GM23338 (cell line): ENCODE measurements around the gene TAS2R40. TPM values are rescaled to one million over a fixed set of nuclear protein-coding genes. Genes with fewer than 3 reads are reported as not detected.

Source experiments
- ATAC-seq: fragments of 200-7000 bp; cut with Tn5 transposase; 3 replicates; pipeline ENCODE4 v1.9.1; 2020
- DNase-seq: peaks from one replicate; pipeline ENCODE4 v3.0.0-alpha.2; 2015; ENCODE audit warnings: low spot score
- H2AFZ ChIP-seq: fragments of 200-600 bp; sonication (generic); 2 replicates; pipeline ENCODE4 v1.8.0; 2016; ENCODE audit warnings: antibody characterized with exemption, mild to moderate bottlenecking, moderate library complexity
- H3F3A ChIP-seq: fragments of 200-600 bp; sonication (generic); replicated peaks from 2 replicates; pipeline ENCODE4 v1.8.0; 2017; ENCODE audit warnings: antibody characterized with exemption, mixed run types, low read depth
- H3K27ac ChIP-seq: fragments of 200-600 bp; sonication (generic); 2 replicates; pipeline ENCODE4 v1.6.1; 2016; ENCODE audit warnings: low read depth
- H3K27me3 ChIP-seq: fragments of 200-600 bp; sonication (generic); 2 replicates; pipeline ENCODE4 v1.8.0; 2016; ENCODE audit warnings: mild to moderate bottlenecking, mixed run types, moderate library complexity; ENCODE audit not compliant: insufficient read depth
- H3K36me3 ChIP-seq: fragments of 200-600 bp; sonication (generic); 2 replicates; pipeline ENCODE4 v1.8.0; 2016; ENCODE audit warnings: mild to moderate bottlenecking; ENCODE audit not compliant: insufficient read depth
- H3K4me1 ChIP-seq: fragments of 200-600 bp; sonication (generic); 2 replicates; pipeline ENCODE4 v1.8.0; 2016; ENCODE audit warnings: mild to moderate bottlenecking, moderate library complexity; ENCODE audit not compliant: insufficient read depth
- H3K4me2 ChIP-seq: fragments of 200-600 bp; sonication (generic); 2 replicates; pipeline ENCODE4 v1.7.1; 2017; ENCODE audit warnings: mixed run types
- H3K4me3 ChIP-seq: fragments of 200-600 bp; sonication (generic); 2 replicates; pipeline ENCODE4 v1.6.1; 2016; ENCODE audit warnings: mixed run types
- H3K79me2 ChIP-seq: fragments of 200-600 bp; sonication (generic); replicated peaks from 2 replicates; pipeline ENCODE4 v1.8.0; 2017; ENCODE audit warnings: mild to moderate bottlenecking; ENCODE audit not compliant: insufficient read depth
- H3K9me2 ChIP-seq: fragments of 200-600 bp; sonication (generic); 2 replicates; pipeline ENCODE4 v1.8.0; 2017; ENCODE audit not compliant: insufficient read depth
- H4K20me1 ChIP-seq: fragments of 200-600 bp; sonication (generic); replicated peaks from 2 replicates; pipeline ENCODE4 v1.8.0; 2017; ENCODE audit warnings: mild to moderate bottlenecking; ENCODE audit not compliant: insufficient read depth
- H3K27ac Mint-ChIP-seq: 2 replicates; pipeline ENCODE4 v1.8.0; 2020; ENCODE audit warnings: inconsistent platforms, mild to moderate bottlenecking, moderate library complexity, mixed read lengths
- H3K27me3 Mint-ChIP-seq: 3 replicates; pipeline ENCODE4 v1.8.0; 2022; ENCODE audit warnings: low read depth, mild to moderate bottlenecking, moderate library complexity, mixed read lengths, inconsistent platforms; ENCODE audit not compliant: insufficient read depth, poor library complexity
- H3K36me3 Mint-ChIP-seq: 3 replicates; pipeline ENCODE4 v1.8.0; 2021; ENCODE audit warnings: low read depth, mild to moderate bottlenecking, inconsistent platforms, moderate library complexity, mixed read lengths
- H3K4me1 Mint-ChIP-seq: 3 replicates; pipeline ENCODE4 v1.8.0; 2020; ENCODE audit warnings: mild to moderate bottlenecking, inconsistent platforms, mixed read lengths
- H3K4me3 Mint-ChIP-seq: 3 replicates; pipeline ENCODE4 v1.8.0; 2021; ENCODE audit warnings: moderate library complexity, mild to moderate bottlenecking, inconsistent platforms, mixed read lengths
- H3K9me3 Mint-ChIP-seq: 3 replicates; pipeline ENCODE4 v1.8.0; 2020; ENCODE audit warnings: moderate library complexity, mild to moderate bottlenecking, inconsistent platforms, mixed read lengths
- CREB1 ChIP-seq: fragments of 250-450 bp; sonication (Bioruptor Pico); IDR thresholded peaks from 2 replicates; pipeline ENCODE4 v1.5.0; 2020; ENCODE audit warnings: low read depth, mild to moderate bottlenecking, moderate library complexity
- EZH2 ChIP-seq: fragments of 200-600 bp; sonication (generic); IDR thresholded peaks from one replicate; pipeline ENCODE4 v1.8.0; 2017; ENCODE audit warnings: antibody characterized with exemption, mild to moderate bottlenecking, low read depth; ENCODE audit not compliant: unreplicated experiment
- EZH2phosphoT487 ChIP-seq: fragments of 200-600 bp; sonication (generic); IDR thresholded peaks from one replicate; pipeline ENCODE4 v1.8.1; 2018; ENCODE audit warnings: antibody characterized with exemption; ENCODE audit not compliant: unreplicated experiment
- JUNB ChIP-seq: IDR thresholded peaks from one replicate; pipeline ENCODE4 v1.6.1; 2016; ENCODE audit warnings: antibody characterized with exemption; ENCODE audit not compliant: unreplicated experiment
- NANOG ChIP-seq: IDR thresholded peaks from 2 replicates; pipeline ENCODE4 v1.6.1; 2016; ENCODE audit warnings: antibody characterized with exemption, borderline replicate concordance
- STAT1 ChIP-seq: IDR thresholded peaks from one replicate; pipeline ENCODE4 v1.6.1; 2016; ENCODE audit warnings: antibody characterized with exemption; ENCODE audit not compliant: unreplicated experiment
- polyA plus RNA-seq: library from polyadenylated mRNA; unstranded; fragments of >200 nt; fragmentation: Nextera tagmentation; extraction: Ambion mirVana; gene quantifications from 2 replicates; pipeline ENCODE4 v1.2.1, GENCODE V29; 2016
- total RNA-seq: library from RNA; depleted of rRNA; stranded (reverse); fragments of >200 nt; shearing (Covaris generic); gene quantifications from 2 replicates; pipeline ENCODE4 v1.2.3, GENCODE V29; 2014
- TF ChIP-seq, protein P1 (sequence below), 2 experiments: fragments of 200-600 bp in 1 of 2; sonication (generic) in 1 of 2; conservative IDR thresholded peaks; 2 replicates each; pipeline versions ENCODE4 v1.5.1 to v1.6.1; 2016 to 2017; ENCODE audit warnings: antibody characterized with exemption in 2 of 2, low read depth in 2 of 2, mild to moderate bottlenecking in 2 of 2, moderate library complexity in 1 of 2
- TF ChIP-seq, protein P2 (sequence below): IDR thresholded peaks from one replicate; pipeline ENCODE4 v1.6.1; 2018; ENCODE audit warnings: antibody characterized with exemption; ENCODE audit not compliant: unreplicated experiment
- TF ChIP-seq, protein P3 (sequence below): fragments of 250-450 bp; sonication (Bioruptor Pico); IDR thresholded peaks from 2 replicates; pipeline ENCODE4 v1.5.0; 2020; ENCODE audit warnings: mild to moderate bottlenecking, moderate library complexity
- TF ChIP-seq, protein P4 (sequence below): IDR thresholded peaks from 2 replicates; pipeline ENCODE4 v1.6.1; 2016; ENCODE audit warnings: antibody characterized with exemption

The TAS2R40 gene
- total and polyA plus RNA-seq, 2 experiments from 2014 or later = not detected

DNA sequence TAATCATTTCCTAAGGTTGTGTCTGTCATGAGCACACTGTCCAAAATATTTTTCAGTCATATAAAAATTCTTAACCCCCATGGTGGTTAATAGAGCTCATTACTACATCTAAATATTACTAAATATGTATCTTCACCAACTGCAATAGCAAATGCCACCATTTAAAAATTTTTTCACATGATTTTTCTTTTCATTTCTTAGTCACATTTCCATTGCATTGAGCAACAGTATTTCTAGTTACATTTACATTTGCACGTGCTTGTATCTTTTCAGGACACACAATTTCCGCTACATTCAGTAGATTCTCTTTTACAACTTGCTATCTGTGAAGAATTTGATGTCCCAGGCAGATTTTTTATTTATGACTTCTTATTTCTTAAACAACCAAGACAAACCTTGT is 5.2 kb upstream of the TAS2R40 start:
- no peak overlapping the region for H3K27ac ChIP-seq
- H3K27me3 ChIP-seq = no peaks in the 10 kb centered on the region
- no peaks in the 10 kb centered on the region for H3K36me3 ChIP-seq
- H3K27ac Mint-ChIP-seq = no peak overlapping the region
- no peaks in the 10 kb centered on the region for H3K4me1 ChIP-seq
- no peak overlapping the region for H3K4me3 Mint-ChIP-seq
- TF ChIP-seq CREB1 (CRISPR knock-in tag) = no peak
- TF ChIP-seq, protein P1, sequence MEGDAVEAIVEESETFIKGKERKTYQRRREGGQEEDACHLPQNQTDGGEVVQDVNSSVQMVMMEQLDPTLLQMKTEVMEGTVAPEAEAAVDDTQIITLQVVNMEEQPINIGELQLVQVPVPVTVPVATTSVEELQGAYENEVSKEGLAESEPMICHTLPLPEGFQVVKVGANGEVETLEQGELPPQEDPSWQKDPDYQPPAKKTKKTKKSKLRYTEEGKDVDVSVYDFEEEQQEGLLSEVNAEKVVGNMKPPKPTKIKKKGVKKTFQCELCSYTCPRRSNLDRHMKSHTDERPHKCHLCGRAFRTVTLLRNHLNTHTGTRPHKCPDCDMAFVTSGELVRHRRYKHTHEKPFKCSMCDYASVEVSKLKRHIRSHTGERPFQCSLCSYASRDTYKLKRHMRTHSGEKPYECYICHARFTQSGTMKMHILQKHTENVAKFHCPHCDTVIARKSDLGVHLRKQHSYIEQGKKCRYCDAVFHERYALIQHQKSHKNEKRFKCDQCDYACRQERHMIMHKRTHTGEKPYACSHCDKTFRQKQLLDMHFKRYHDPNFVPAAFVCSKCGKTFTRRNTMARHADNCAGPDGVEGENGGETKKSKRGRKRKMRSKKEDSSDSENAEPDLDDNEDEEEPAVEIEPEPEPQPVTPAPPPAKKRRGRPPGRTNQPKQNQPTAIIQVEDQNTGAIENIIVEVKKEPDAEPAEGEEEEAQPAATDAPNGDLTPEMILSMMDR (conservative IDR thresholded peaks at IDR 0.05; ENCODE audit: low read depth in 2 of 2) = no peak
- TF ChIP-seq, protein P2, sequence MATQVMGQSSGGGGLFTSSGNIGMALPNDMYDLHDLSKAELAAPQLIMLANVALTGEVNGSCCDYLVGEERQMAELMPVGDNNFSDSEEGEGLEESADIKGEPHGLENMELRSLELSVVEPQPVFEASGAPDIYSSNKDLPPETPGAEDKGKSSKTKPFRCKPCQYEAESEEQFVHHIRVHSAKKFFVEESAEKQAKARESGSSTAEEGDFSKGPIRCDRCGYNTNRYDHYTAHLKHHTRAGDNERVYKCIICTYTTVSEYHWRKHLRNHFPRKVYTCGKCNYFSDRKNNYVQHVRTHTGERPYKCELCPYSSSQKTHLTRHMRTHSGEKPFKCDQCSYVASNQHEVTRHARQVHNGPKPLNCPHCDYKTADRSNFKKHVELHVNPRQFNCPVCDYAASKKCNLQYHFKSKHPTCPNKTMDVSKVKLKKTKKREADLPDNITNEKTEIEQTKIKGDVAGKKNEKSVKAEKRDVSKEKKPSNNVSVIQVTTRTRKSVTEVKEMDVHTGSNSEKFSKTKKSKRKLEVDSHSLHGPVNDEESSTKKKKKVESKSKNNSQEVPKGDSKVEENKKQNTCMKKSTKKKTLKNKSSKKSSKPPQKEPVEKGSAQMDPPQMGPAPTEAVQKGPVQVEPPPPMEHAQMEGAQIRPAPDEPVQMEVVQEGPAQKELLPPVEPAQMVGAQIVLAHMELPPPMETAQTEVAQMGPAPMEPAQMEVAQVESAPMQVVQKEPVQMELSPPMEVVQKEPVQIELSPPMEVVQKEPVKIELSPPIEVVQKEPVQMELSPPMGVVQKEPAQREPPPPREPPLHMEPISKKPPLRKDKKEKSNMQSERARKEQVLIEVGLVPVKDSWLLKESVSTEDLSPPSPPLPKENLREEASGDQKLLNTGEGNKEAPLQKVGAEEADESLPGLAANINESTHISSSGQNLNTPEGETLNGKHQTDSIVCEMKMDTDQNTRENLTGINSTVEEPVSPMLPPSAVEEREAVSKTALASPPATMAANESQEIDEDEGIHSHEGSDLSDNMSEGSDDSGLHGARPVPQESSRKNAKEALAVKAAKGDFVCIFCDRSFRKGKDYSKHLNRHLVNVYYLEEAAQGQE = no peak
- TF ChIP-seq EZH2 = no peak
- TF ChIP-seq, protein P3, sequence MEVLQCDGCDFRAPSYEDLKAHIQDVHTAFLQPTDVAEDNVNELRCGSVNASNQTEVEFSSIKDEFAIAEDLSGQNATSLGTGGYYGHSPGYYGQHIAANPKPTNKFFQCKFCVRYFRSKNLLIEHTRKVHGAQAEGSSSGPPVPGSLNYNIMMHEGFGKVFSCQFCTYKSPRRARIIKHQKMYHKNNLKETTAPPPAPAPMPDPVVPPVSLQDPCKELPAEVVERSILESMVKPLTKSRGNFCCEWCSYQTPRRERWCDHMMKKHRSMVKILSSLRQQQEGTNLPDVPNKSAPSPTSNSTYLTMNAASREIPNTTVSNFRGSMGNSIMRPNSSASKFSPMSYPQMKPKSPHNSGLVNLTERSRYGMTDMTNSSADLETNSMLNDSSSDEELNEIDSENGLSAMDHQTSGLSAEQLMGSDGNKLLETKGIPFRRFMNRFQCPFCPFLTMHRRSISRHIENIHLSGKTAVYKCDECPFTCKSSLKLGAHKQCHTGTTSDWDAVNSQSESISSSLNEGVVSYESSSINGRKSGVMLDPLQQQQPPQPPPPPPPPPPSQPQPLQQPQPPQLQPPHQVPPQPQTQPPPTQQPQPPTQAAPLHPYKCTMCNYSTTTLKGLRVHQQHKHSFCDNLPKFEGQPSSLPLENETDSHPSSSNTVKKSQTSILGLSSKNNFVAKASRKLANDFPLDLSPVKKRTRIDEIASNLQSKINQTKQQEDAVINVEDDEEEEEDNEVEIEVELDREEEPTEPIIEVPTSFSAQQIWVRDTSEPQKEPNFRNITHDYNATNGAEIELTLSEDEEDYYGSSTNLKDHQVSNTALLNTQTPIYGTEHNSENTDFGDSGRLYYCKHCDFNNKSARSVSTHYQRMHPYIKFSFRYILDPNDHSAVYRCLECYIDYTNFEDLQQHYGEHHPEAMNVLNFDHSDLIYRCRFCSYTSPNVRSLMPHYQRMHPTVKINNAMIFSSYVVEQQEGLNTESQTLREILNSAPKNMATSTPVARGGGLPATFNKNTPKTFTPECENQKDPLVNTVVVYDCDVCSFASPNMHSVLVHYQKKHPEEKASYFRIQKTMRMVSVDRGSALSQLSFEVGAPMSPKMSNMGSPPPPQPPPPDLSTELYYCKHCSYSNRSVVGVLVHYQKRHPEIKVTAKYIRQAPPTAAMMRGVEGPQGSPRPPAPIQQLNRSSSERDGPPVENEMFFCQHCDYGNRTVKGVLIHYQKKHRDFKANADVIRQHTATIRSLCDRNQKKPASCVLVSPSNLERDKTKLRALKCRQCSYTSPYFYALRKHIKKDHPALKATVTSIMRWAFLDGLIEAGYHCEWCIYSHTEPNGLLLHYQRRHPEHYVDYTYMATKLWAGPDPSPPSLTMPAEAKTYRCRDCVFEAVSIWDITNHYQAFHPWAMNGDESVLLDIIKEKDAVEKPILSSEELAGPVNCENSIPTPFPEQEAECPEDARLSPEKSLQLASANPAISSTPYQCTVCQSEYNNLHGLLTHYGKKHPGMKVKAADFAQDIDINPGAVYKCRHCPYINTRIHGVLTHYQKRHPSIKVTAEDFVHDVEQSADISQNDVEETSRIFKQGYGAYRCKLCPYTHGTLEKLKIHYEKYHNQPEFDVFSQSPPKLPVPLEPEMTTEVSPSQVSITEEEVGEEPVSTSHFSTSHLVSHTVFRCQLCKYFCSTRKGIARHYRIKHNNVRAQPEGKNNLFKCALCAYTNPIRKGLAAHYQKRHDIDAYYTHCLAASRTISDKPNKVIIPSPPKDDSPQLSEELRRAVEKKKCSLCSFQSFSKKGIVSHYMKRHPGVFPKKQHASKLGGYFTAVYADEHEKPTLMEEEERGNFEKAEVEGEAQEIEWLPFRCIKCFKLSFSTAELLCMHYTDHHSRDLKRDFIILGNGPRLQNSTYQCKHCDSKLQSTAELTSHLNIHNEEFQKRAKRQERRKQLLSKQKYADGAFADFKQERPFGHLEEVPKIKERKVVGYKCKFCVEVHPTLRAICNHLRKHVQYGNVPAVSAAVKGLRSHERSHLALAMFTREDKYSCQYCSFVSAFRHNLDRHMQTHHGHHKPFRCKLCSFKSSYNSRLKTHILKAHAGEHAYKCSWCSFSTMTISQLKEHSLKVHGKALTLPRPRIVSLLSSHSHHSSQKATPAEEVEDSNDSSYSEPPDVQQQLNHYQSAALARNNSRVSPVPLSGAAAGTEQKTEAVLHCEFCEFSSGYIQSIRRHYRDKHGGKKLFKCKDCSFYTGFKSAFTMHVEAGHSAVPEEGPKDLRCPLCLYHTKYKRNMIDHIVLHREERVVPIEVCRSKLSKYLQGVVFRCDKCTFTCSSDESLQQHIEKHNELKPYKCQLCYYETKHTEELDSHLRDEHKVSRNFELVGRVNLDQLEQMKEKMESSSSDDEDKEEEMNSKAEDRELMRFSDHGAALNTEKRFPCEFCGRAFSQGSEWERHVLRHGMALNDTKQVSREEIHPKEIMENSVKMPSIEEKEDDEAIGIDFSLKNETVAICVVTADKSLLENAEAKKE (CRISPR knock-in tag) = no peak
- no peak for TF ChIP-seq EZH2phosphoT487
- TF ChIP-seq, protein P4, sequence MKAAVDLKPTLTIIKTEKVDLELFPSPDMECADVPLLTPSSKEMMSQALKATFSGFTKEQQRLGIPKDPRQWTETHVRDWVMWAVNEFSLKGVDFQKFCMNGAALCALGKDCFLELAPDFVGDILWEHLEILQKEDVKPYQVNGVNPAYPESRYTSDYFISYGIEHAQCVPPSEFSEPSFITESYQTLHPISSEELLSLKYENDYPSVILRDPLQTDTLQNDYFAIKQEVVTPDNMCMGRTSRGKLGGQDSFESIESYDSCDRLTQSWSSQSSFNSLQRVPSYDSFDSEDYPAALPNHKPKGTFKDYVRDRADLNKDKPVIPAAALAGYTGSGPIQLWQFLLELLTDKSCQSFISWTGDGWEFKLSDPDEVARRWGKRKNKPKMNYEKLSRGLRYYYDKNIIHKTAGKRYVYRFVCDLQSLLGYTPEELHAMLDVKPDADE = no peak
- TF ChIP-seq JUNB = no peak
- no peak for TF ChIP-seq NANOG
- TF ChIP-seq STAT1 = no peak
- H2AFZ ChIP-seq = no peak overlapping the region
- H3K4me3 ChIP-seq = no peak overlapping the region
- DNase-seq = no peak
- H3K27me3 Mint-ChIP-seq = no peaks in the 10 kb centered on the region
- ATAC-seq = no peak
- no peak overlapping the region for H3K4me2 ChIP-seq
- H3K9me3 Mint-ChIP-seq = no peaks in the 10 kb centered on the region; the same call in 2 of the 3 replicates
- no peaks in the 10 kb centered on the region for H3K9me2 ChIP-seq
- no peaks in the 10 kb centered on the region; the same call in 2 of the 3 replicates for H3K36me3 Mint-ChIP-seq
- no peaks in the 10 kb centered on the region for H3K79me2 ChIP-seq
- no peaks in the 10 kb centered on the region for H4K20me1 ChIP-seq
- H3K4me1 Mint-ChIP-seq = no peaks in the 10 kb centered on the region
- H3F3A ChIP-seq = no peaks in the 10 kb centered on the region
